IPS-18a (cell line): ENCODE data around the gene RGS18.
"Not testable (repeated sequence)": the region's sequence is repeated elsewhere in the genome, so short reads cannot be mapped to it uniquely, and the experiment has no call there.

Experiments
- H3K27ac ChIP-seq: one replicate; pipeline ENCODE4 v1.5.1; 2013; ENCODE audit warnings: low read length
- H3K27me3 ChIP-seq: one replicate; pipeline ENCODE4 v1.6.1; 2013; ENCODE audit warnings: mild to moderate bottlenecking, low read length; ENCODE audit not compliant: control insufficient read depth, insufficient read depth
- H3K36me3 ChIP-seq: one replicate; pipeline ENCODE4 v1.6.1; 2013; ENCODE audit warnings: low read depth, low read length; ENCODE audit not compliant: control insufficient read depth
- H3K4me1 ChIP-seq: one replicate; pipeline ENCODE4 v1.6.1; 2013; ENCODE audit warnings: low read depth, low read length; ENCODE audit not compliant: control insufficient read depth
- H3K4me3 ChIP-seq: one replicate; pipeline ENCODE4 v1.5.1; 2013; ENCODE audit warnings: low read length
- H3K9ac ChIP-seq: one replicate; pipeline ENCODE4 v1.6.1; 2013; ENCODE audit warnings: mild to moderate bottlenecking, low read length, moderate library complexity
- H3K9me3 ChIP-seq: one replicate; pipeline ENCODE4 v1.6.1; 2013; ENCODE audit warnings: low read depth, low read length; ENCODE audit not compliant: control insufficient read depth

The RGS18 gene, protein sequence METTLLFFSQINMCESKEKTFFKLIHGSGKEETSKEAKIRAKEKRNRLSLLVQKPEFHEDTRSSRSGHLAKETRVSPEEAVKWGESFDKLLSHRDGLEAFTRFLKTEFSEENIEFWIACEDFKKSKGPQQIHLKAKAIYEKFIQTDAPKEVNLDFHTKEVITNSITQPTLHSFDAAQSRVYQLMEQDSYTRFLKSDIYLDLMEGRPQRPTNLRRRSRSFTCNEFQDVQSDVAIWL

DNA sequence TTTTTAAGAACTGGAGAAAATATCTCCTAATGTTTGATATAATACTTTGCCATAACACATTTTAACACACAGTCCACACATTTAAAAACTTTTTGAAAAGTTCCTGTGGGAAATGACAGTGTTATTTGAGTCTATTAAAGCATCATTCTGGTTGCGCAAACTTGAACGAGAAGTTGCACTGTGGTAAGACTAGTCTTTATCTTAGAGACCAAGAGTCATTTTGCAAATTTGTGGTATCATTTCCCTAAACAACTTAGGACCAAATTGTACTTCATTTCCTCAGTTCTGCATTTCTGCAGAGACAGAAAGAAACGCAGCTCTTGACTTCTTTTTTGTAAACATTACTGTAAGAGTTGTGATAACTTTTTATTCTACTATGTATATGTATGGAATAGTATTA, at the start of gene RGS18:
Gene RGS18, plus strand, starts transcription at position 282 of the 400 bp plus-strand sequence. CDS start 176 bp downstream, outside the sequence.
- Histone ChIP-seq H3K9me3 (no peaks in the 10 kb centered on the region), H3K36me3 (no peaks in the 10 kb centered on the region), H3K4me1 (no peaks in the 10 kb centered on the region), H3K27me3 (no peaks in the 10 kb centered on the region), H3K27ac (no peak within 1 kb of the TSS), H3K9ac (no peak within 1 kb of the TSS), H3K4me3 (no peak within 1 kb of the TSS)

DNA sequence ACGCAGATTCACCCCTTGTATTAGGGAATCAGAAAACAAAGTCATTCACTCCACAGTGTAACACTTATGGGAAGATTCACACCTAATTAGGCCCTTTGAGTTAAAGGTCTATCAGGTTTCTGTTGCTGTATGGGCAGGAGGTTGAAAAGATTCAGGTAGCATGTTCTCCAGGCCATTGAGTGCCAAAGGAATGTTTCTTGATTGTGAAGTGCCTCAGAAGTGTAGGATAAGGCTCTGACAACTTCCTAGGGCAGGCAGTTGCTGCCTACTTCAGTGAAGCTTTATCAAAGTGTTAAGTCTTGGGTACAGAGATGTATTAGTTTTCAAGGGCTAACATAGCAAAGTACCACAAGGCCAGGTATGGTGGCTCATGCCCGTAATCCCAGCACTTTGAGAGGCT, 48.7 kb upstream of the RGS18 start:
- H3K4me1 ChIP-seq, result no peaks in the 10 kb centered on the region
- no peaks in the 10 kb centered on the region for H3K27me3 ChIP-seq
- H3K9ac ChIP-seq, result no peak overlapping the region
- no peak overlapping the region for H3K27ac ChIP-seq
- H3K9me3 ChIP-seq, result no peaks in the 10 kb centered on the region
- H3K4me3 ChIP-seq, result no peak overlapping the region
- no peaks in the 10 kb centered on the region for H3K36me3 ChIP-seq

DNA sequence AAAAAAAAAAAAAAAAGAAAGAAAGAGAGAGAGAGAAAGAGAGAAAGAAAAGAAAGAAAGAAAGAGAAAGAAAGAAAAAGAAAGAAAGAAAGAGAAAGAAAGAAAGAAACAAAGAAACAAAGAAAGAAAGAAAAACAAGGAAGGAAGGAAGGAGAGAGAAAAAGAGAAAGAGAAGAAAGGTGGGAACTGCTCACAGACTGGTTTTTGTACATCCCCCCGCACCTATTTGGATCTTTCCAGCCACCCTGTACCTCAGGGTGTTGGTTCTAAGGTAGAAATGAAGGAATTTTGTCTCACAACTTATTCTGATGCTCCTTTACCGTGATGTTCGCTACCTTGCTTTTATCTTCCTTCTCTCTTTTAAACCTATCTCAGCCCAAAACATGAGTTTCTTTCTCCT, 43.3 kb upstream of the RGS18 start:
- H3K27me3 ChIP-seq, result no peaks in the 10 kb centered on the region
- H3K27ac ChIP-seq, result no peak overlapping the region
- no peaks in the 10 kb centered on the region for H3K9me3 ChIP-seq
- no peaks in the 10 kb centered on the region for H3K4me1 ChIP-seq
- no peak overlapping the region for H3K4me3 ChIP-seq
- H3K9ac ChIP-seq, result no peak overlapping the region
- H3K36me3 ChIP-seq, result no peaks in the 10 kb centered on the region

DNA sequence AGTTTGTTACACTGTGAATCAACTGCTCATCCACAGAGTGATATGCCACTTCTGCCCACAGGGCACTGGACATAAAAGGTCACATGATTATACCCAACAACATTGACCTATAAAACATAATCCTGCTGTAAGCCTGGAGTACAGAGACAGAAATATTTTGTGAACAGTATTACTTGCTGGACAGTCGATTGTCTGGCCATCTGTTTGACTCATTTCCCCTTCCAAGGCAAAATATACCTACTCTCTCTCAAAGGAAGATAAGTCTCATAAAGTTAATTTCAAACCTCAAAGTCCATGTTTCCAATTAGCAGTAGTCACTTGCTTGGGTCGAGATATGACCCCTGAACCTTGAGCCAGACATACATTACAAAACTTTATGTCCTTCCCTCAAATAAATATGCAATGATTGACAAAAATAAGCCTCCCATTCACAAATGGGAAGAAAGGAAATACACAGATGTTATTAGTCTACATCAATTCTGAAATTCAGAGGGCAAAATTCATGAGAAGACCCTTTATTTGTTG, 39.3 kb upstream of the RGS18 start:
- Histone ChIP-seq H3K4me3 (no peak overlapping the region), H3K4me1 (no peaks in the 10 kb centered on the region), H3K9ac (no peak overlapping the region), H3K36me3 (no peaks in the 10 kb centered on the region), H3K27me3 (no peaks in the 10 kb centered on the region), H3K27ac (no peak overlapping the region), H3K9me3 (no peaks in the 10 kb centered on the region)

DNA sequence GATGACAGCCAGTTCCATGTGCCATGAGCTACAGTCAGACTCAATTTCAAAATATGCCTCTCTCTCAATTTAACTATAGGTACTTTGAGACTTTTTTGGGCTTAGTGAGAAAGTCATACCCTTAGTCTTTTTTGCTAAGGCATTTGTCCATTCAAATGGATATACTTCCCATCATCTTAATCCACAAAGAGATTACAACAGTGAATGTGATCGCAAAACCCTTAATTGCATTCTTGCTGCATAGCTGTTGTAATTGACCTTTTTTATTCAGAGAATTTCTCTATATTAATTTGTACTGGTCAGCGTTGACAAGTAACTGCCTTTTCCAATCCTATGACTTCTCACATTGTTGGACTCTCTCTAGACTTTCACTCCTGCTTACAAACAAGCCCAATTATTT, 38.6 kb upstream of the RGS18 start:
- Histone ChIP-seq H3K4me3 (no peak overlapping the region), H3K4me1 (no peaks in the 10 kb centered on the region), H3K9me3 (no peaks in the 10 kb centered on the region), H3K27ac (no peak overlapping the region), H3K27me3 (no peaks in the 10 kb centered on the region), H3K36me3 (no peaks in the 10 kb centered on the region), H3K9ac (no peak overlapping the region)

DNA sequence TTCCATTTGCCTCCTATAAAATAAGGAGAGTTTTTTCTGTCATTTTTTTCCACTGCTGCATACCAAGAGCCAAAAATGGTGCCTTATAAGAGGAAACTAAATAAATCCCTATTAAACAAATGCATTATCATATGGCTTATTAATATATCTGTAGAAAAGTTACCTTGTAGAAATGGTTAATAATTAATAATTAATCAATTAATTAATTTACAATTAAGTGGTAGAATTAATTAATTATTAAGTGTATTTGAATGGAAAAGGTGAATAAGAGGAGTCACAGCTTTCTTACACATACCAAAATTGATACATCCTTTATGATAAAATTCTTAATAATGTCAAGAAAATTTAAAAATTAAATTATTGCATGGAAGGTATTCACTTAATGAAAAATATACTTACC, 35.6 kb upstream of the RGS18 start:
- Histone ChIP-seq H3K27ac (no peak overlapping the region), H3K9ac (no peak overlapping the region), H3K36me3 (no peaks in the 10 kb centered on the region), H3K4me3 (no peak overlapping the region), H3K4me1 (peaks cover 11% of the 10 kb centered on the region), H3K27me3 (no peaks in the 10 kb centered on the region), H3K9me3 (no peaks in the 10 kb centered on the region)

DNA sequence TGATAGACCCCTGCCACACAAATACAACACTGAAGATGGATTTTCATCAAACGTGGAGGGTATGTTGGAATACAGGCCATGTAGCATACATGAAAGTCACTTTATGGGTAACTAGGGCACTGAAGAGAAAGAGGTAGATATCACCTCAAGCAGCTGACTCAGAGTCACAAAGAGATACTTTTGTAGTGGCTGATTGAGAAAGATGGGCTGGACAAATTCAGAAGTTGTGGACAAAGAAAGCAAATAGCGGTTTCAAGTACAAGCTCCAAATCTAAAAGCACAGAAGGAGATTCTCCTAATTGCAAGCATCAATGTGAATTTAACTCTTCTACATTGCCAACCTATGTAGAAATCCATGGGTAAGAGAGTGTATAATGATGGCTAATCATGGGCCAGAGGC, 35.0 kb upstream of the RGS18 start:
- no peak overlapping the region for H3K9ac ChIP-seq
- no peak overlapping the region for H3K27ac ChIP-seq
- no peaks in the 10 kb centered on the region for H3K36me3 ChIP-seq
- H3K27me3 ChIP-seq, result no peaks in the 10 kb centered on the region
- no peak overlapping the region for H3K4me3 ChIP-seq
- no peaks in the 10 kb centered on the region for H3K9me3 ChIP-seq
- H3K4me1 ChIP-seq, result peaks cover 11% of the 10 kb centered on the region

DNA sequence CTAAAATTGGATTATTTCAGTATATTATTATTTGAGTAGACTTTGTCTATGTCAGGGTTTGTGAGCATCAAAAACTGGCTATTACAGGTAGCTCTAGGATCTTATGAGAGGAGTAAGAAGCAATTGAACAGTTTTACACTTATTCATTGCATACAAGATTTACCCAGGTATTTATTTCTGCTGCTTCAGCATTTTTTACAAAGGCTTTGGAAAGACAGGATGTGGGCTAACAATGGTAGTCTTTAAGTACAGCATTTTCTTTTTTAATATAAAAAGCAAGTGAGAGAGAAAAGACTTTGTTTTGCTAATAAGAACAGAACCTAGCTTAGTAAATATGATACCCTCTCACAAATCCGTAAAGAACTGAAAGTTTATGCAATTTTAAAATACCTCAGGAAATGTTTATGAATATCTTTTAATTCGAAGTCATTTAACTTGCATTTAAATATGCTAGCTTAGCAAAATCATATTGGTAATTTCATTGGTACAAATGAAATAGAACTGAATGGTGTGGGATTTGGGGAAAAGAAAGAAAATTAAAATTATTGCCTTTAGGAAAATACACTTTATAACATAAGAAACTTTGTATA, 32.1 kb upstream of the RGS18 start:
- Histone ChIP-seq H3K4me3 (no peak overlapping the region), H3K9ac (no peak overlapping the region), H3K36me3 (no peaks in the 10 kb centered on the region), H3K4me1 (peaks cover 11% of the 10 kb centered on the region), H3K9me3 (no peaks in the 10 kb centered on the region), H3K27me3 (no peaks in the 10 kb centered on the region), H3K27ac (no peak overlapping the region)

DNA sequence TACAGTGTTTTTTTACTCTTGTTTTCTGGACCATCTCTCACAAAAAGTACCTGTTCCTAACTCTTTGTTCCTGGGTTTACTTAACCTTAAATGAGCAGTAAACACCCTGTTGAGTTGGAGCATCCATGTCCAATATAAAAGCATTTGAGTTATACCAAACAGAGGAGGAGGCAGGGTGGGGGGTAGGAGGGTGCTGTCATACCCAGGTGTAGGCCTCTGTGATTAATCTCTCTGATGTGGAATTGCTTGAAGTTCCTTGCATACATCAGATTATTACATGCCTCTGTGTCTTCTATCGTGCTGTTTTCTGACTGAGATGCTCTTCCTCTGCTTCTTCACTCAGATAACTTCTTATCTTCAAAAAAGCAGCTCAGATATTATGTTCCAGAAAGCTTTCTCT, 28.1 kb upstream of the RGS18 start:
- no peaks in the 10 kb centered on the region for H3K27me3 ChIP-seq
- H3K27ac ChIP-seq, result no peak overlapping the region
- H3K36me3 ChIP-seq, result no peaks in the 10 kb centered on the region
- no peaks in the 10 kb centered on the region for H3K9me3 ChIP-seq
- H3K4me1 ChIP-seq, result peaks cover 11% of the 10 kb centered on the region
- H3K9ac ChIP-seq, result no peak overlapping the region
- H3K4me3 ChIP-seq, result no peak overlapping the region

DNA sequence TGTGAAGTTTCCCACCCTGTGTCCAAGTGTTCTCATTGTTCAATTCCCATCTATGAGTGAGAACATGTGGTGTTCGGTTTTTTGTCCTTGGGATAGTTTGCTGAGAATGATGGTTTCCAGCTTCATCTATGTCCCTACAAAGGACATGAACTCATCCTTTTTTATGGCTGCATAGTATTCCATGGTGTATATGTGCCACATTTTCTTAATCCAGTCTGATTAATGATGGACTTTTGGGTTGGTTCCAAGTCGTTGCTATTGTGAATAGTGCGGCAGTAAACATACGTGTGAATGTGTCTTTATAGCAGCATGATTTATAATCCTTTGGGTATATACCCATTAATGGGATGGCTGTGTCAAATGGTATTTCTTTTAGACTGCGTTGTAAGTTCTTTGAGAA, 27.4 kb upstream of the RGS18 start:
- not testable (repeated sequence) for H3K27ac ChIP-seq, H3K36me3 ChIP-seq, H3K9ac ChIP-seq, H3K4me3 ChIP-seq, H3K4me1 ChIP-seq, H3K27me3 ChIP-seq, H3K9me3 ChIP-seq

DNA sequence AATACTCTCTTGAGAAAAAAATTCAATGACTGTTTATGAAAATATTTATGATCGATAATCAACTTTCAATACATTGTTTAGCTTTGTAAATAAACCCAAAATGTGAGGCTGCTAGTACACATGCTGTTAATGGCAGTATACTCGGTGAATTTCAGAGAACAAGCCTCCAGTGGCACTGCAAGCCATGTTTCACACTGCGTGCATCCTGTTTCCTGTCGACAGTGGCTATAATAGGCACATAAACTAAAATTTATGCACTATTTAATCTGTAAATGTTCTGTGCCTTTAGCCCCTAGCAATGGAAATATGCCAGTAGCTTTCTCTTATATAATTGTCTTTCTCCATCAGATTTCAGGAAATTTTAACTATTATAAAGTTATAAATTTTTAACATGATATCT, 26.3 kb upstream of the RGS18 start:
- H3K9ac ChIP-seq, result no peak overlapping the region
- H3K4me3 ChIP-seq, result no peak overlapping the region
- H3K4me1 ChIP-seq, result no peaks in the 10 kb centered on the region
- H3K9me3 ChIP-seq, result no peaks in the 10 kb centered on the region
- no peaks in the 10 kb centered on the region for H3K36me3 ChIP-seq
- H3K27me3 ChIP-seq, result no peaks in the 10 kb centered on the region
- H3K27ac ChIP-seq, result no peak overlapping the region

DNA sequence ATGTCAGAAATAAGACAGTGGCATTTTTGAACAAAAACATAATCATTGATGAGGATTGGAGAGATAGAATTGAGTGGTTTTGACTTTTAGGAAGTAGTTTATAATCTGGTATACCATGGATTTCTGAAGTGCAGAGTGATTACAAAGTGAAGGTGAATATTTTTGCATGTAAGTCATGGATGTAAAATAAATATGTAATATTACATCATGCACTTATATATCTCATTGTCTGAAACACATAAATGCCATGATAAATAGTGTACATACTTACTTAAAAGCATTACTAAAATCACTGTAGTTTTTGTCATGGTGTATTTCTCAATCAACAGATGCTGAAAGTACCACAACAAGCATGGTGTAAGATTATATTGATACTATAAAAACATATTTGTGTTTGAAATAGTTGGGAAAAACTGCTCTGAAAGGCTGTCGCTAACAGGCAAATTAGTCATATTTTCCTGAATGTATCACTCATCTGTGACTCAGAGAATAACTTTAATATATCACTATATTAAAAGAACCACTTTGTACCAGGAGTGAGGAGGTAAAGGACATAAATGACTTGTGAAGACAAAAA, 24.8 kb upstream of the RGS18 start:
- no peaks in the 10 kb centered on the region for H3K4me1 ChIP-seq
- H3K27ac ChIP-seq, result no peak overlapping the region
- no peaks in the 10 kb centered on the region for H3K36me3 ChIP-seq
- no peak overlapping the region for H3K9ac ChIP-seq
- H3K4me3 ChIP-seq, result no peak overlapping the region
- H3K27me3 ChIP-seq, result no peaks in the 10 kb centered on the region
- no peaks in the 10 kb centered on the region for H3K9me3 ChIP-seq
